ENCODE data around the gene PIP4K2A. TPM values are rescaled to one million over a fixed set of nuclear protein-coding genes. Genes with fewer than 3 reads are reported as not detected.
"Not testable (repeated sequence)": the region's sequence is repeated elsewhere in the genome, so short reads cannot be mapped to it uniquely, and the experiment has no call there.

Gene PIP4K2A
- total RNA-seq, 4 donors from 2014 or later, result 3.1 to 19.1 (median 7.6) TPM

DNA sequence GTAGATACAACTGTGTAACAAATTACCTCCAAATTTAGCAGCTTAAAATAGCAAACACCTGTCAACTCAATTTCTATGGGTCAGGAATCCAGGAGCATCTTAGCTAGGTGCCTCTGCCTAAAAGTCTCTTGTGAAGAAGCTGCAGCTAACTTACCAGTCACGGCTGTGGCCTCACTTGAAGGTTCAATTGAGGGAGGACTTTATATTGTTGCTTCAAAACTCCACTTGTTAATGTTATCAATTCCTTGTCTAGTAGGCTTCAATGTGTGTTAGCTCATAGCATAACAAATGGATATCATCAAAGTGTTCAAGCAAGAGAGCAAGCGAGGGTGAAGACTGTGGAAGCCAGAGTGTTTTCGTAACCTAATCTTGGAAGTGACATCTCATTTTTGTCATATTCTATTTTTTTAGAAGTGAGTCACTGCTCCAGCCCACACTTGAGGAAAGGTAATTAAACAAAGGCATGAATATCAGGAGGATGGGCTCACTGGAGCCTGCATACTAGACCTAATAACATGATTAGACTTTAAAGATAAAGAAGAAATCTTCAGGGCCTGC lies 196.1 kb downstream of the PIP4K2A start:
- no peak overlapping the region for H3K4me3 ChIP-seq
- H3K27me3 ChIP-seq, result peaks cover 0 to 28% (median 0%) of the 10 kb centered on the region in 4 donors
- 61 to 68% methylated on average over 3 of the region's 3 CpGs for WGBS, 2 donors
- peaks cover 0 to 5% (median 0%) of the 10 kb centered on the region in 3 donors for H3K4me1 ChIP-seq
- intact Hi-C loops (cut with DNase I), result no loop called here
- TF ChIP-seq POLR2A (IDR thresholded peaks at IDR 0.05), result no peak
- TF ChIP-seq, protein P1, sequence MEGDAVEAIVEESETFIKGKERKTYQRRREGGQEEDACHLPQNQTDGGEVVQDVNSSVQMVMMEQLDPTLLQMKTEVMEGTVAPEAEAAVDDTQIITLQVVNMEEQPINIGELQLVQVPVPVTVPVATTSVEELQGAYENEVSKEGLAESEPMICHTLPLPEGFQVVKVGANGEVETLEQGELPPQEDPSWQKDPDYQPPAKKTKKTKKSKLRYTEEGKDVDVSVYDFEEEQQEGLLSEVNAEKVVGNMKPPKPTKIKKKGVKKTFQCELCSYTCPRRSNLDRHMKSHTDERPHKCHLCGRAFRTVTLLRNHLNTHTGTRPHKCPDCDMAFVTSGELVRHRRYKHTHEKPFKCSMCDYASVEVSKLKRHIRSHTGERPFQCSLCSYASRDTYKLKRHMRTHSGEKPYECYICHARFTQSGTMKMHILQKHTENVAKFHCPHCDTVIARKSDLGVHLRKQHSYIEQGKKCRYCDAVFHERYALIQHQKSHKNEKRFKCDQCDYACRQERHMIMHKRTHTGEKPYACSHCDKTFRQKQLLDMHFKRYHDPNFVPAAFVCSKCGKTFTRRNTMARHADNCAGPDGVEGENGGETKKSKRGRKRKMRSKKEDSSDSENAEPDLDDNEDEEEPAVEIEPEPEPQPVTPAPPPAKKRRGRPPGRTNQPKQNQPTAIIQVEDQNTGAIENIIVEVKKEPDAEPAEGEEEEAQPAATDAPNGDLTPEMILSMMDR (IDR thresholded peaks at IDR 0.05), result no peak
- peaks cover 0 to 14% (median 0%) of the 10 kb centered on the region in 3 donors for H3K9me3 ChIP-seq
- no peak for DNase-seq
- H3K36me3 ChIP-seq, result no peaks in the 10 kb centered on the region
- H3K27ac ChIP-seq, result no peak overlapping the region

DNA sequence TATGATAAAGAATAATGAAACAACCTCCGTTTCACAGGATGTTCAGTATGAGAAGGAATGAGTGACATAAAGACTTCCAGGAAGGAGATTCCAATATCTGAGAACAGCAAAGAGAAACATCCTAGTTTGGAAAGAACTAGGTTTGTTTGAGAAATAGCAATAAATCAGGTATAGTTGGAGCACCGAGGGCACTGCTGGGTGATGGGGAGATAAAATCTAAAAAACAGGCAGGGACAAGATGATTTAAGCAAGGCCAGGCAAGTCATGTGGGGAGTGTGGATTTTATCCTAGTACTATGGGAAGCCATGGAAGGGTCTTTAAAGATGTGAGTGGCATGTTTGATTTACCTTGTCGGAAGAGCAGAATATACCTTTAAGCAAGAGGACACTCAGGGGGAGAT lies 199.4 kb downstream of the PIP4K2A start:
- no peak for TF ChIP-seq POLR2A (IDR thresholded peaks at IDR 0.05)
- TF ChIP-seq, protein P1 (IDR thresholded peaks at IDR 0.05), result no peak
- Histone ChIP-seq H3K36me3 (no peaks in the 10 kb centered on the region), H3K9me3 (no peaks in the 10 kb centered on the region), H3K4me1 (peaks cover 0 to 5% (median 0%) of the 10 kb centered on the region in 3 donors), H3K4me3 (no peak overlapping the region), H3K27me3 (peaks cover 0 to 30% (median 0%) of the 10 kb centered on the region in 4 donors), H3K27ac (no peak overlapping the region)
- no peak for DNase-seq
- 65 to 74% methylated on average over 3 of the region's 3 CpGs for WGBS, 2 donors
- intact Hi-C loops (cut with DNase I), result no loop called here

DNA sequence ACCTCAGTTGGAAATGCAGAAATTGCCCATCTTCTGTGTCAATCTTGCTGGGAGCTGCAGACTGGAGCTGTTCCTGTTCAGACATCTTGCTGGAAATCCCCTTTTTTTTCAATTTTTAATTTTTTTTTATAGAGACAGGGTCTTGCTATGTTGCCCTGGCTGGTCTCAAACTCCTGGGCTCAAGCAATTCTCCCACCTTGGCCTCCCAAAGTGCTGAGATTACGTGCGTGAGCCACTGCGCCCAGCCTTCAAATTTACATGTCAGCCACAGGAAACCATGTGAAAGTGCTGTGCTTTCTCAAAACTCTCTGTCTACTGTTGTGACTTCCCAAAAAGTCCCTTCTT lies 200.0 kb downstream of the PIP4K2A start:
- DNase-seq; H3K4me1 ChIP-seq; H3K9me3 ChIP-seq; H3K27ac ChIP-seq; intact Hi-C loops (cut with DNase I); H3K4me3 ChIP-seq; H3K36me3 ChIP-seq: not testable (repeated sequence)
- WGBS, 2 donors, result 93 to 98% methylated on average over 3 of the region's 3 CpGs
- H3K27me3 ChIP-seq, result peaks cover 0 to 30% (median 0%) of the 10 kb centered on the region in 4 donors

DNA sequence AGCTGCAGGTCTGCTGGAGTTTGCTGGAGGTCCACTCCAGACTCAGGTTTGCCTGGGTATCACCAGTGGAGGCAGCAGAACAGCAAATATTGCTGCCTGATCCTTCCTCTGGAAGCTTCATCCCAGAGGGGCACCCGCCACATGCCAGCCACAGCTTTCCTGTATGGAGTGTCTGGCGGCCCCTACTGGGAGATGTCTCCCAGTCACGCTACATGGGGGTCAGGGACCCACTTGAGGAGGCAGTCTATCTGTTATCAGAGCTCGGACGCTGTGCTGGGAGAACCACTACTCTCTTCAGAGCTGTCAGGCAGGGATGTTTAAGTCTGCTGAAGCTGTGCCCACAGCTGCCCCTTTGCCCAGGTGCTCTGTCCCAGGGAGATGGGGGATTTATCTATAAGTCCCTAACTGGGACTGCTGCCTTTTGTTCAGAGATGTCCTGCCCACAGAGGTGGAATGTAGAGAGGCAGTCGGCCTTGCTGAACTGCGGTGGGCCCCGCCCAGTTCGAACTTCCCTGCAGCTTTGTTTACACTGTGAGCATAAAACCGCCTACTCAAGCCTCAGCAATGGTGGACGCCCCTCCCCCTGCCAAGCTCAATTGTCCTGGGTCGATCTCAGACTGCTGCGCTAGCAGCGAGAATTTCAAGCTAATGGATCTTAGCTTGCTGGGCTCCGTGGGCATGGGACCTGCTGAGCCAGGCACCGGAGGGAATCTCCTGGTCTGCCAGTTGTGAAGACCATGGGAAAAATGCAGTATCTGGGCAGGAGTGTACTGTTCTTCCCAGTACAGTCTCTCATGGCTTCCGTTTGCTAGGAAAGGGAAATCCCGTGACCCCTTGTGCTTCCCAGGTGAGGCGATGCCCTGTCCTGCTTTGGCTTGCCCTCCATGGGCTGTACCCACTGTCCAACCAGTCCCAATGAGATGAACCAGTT lies 200.6 kb downstream of the PIP4K2A start:
- DNase-seq; H3K9me3 ChIP-seq; H3K4me1 ChIP-seq; H3K4me3 ChIP-seq; H3K36me3 ChIP-seq; H3K27ac ChIP-seq; intact Hi-C loops (cut with DNase I): not testable (repeated sequence)
- H3K27me3 ChIP-seq, result peaks cover 0 to 30% (median 0%) of the 10 kb centered on the region in 4 donors
- WGBS, 2 donors, result 44 to 63% methylated on average over 9 to 15 of the region's 19 CpGs

DNA sequence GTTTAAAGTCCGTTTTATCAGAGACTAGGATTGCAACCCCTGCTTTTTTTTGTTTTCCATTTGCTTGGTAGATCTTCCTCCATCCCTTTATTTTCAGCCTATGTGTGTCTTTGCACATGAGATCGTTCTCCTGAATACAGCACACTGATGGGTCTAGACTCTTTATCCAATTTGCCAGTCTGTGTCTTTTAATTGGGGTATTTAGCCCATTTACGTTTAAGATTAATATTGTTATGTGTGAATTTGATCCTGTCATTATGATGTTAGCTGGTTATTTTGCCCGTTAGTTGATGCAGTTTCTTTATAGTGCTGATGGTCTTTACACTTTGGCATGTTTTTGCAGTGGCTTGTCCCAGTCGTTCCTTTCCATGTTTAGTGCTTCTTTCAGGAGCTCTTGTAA lies 202.4 kb downstream of the PIP4K2A start:
- H3K4me3 ChIP-seq; H3K36me3 ChIP-seq; H3K9me3 ChIP-seq; DNase-seq; intact Hi-C loops (cut with DNase I); H3K4me1 ChIP-seq; H3K27ac ChIP-seq: not testable (repeated sequence)
- H3K27me3 ChIP-seq, result peaks cover 0 to 30% (median 0%) of the 10 kb centered on the region in 4 donors
- 87% methylated on average over 5 of the region's 5 CpGs for WGBS, 2 donors

DNA sequence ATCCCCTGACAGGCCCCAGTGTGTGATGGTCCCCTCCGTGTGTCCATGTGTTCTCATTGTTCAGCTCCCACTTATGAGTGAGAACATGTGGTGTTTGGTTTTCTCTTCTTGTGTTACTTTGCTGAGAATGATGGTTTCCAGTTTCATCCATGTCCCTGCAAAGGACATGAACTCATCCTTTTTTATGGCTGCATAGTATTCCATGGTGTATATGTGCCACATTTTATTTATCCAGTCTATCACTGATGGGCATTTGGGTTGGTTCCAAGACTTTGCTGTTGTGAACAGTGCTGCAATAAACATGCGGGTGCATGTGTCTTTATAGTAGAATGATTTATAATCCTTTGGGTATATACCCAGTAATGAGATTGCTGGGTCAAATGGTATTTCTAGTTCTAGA lies 206.2 kb downstream of the PIP4K2A start:
- 87 to 100% methylated on average over 2 of the region's 2 CpGs for WGBS, 2 donors
- H3K36me3 ChIP-seq; H3K27me3 ChIP-seq; DNase-seq; H3K4me1 ChIP-seq; H3K27ac ChIP-seq; H3K9me3 ChIP-seq; intact Hi-C loops (cut with DNase I); H3K4me3 ChIP-seq: not testable (repeated sequence)

DNA sequence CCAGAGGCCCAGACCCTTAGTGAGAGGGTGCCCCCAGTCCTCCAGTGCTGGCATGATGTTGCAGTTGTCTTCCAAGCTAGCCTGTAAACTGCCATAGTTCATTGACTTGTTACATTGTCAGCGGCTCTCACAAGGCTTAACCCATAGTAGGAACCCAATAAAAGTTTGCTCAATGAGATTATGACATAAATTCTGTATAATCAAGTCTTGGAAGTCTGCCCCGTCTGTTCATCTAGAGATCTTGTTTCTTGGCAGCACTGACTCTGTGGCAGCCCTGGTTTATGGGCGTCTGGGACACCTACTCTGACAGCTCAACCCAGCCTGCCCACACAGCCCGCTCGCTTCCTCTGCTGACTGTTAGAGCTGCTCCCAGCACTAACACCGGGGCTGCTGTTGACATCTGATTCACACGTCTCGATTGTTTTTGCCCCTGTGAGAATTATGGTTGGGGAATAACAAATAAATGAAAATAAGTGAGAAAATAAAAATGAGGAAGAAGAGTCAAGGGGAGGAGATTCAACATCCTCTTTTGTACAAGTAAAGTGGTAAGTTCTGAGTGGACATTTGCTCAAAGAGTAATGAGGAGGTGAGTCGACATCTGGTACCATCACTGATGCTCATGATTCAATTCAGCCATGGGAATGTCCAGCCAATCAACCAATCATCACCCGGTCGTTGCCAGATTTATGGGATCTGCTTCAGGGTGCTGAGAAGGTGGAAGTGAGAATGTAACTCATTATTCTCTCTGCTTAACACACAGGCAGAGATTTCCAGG lies 208.3 kb downstream of the PIP4K2A start:
- H3K4me1 ChIP-seq, result peaks cover 0 to 3% (median 0%) of the 10 kb centered on the region in 3 donors
- H3K9me3 ChIP-seq, result no peaks in the 10 kb centered on the region
- WGBS, 2 donors, result 40 to 45% methylated on average over 7 to 10 of the region's 11 CpGs
- H3K27ac ChIP-seq, result no peak overlapping the region
- DNase-seq, result no peak
- no peak overlapping the region for H3K4me3 ChIP-seq
- intact Hi-C loops (cut with DNase I), result no loop called here
- H3K36me3 ChIP-seq, result no peaks in the 10 kb centered on the region
- H3K27me3 ChIP-seq, result no peaks in the 10 kb centered on the region
- no peak for TF ChIP-seq POLR2A (IDR thresholded peaks at IDR 0.05)
- TF ChIP-seq, protein P1 (IDR thresholded peaks at IDR 0.05), result no peak
